Stimulated activated CD4-positive, alpha-beta T cell treated with anti-CD3 and anti-CD28 coated beads, Interleukin-2, amount 100 ng/mL, for 48 hours (primary cell): ENCODE data around the gene TMEM150B.

ENCODE experiments used
- DNase-seq, 2 donors: peaks; one replicate each; pipeline ENCODE4 v3.0.0-alpha.2; 2020

TMEM150B gene

GRCh38 chr19:55354698-55355212 is 29.6 kb upstream of the TMEM150B start, which contains the start of gene COX6B2:
Gene COX6B2, minus strand, starts transcription at chr19:55354719. Its CDS starts 198 bp downstream, at chr19:55354521.
- DNase-seq = no peak

GRCh38 chr19:55353803-55354697 is 28.9 kb upstream of the TMEM150B start:
- peak; percentile 43 to 61 for DNase-seq

GRCh38 chr19:55353356-55353802 is 28.2 kb upstream of the TMEM150B start:
- no peak for DNase-seq

- no peak for DNase-seq
Observed at GRCh38 chr19:55352549-55353145, 27.5 kb upstream of the TMEM150B start.

GRCh38 chr19:55352040-55352439 is 26.9 kb upstream of the TMEM150B start:
- DNase-seq = no peak

- no peak for DNase-seq
Observed at GRCh38 chr19:55350620-55351315, 25.6 kb upstream of the TMEM150B start.

- no peak for DNase-seq
Observed at GRCh38 chr19:55348317-55349034, 23.3 kb upstream of the TMEM150B start.

- DNase-seq = no peak
Observed at GRCh38 chr19:55347442-55348009, 22.4 kb upstream of the TMEM150B start.

- DNase-seq = no peak
Observed at GRCh38 chr19:55346725-55347441, 21.7 kb upstream of the TMEM150B start.

- no peak for DNase-seq
Observed at GRCh38 chr19:55345818-55346724, 20.9 kb upstream of the TMEM150B start.

- no peak for DNase-seq
Observed at GRCh38 chr19:55345101-55345817, 20.1 kb upstream of the TMEM150B start.

GRCh38 chr19:55344444-55344843 is 19.3 kb upstream of the TMEM150B start:
- DNase-seq = no peak

- DNase-seq = no peak
Observed at GRCh38 chr19:55341595-55342531, 16.7 kb upstream of the TMEM150B start.

GRCh38 chr19:55341171-55341588 is 16.0 kb upstream of the TMEM150B start:
- peak; percentile 60 to 64 for DNase-seq

GRCh38 chr19:55340784-55341147 is 15.6 kb upstream of the TMEM150B start:
- no peak for DNase-seq

- no peak for DNase-seq
Observed at GRCh38 chr19:55339889-55340783, 15.0 kb upstream of the TMEM150B start.

- DNase-seq = peak; percentile 100
Observed at GRCh38 chr19:55339105-55339888, 14.2 kb upstream of the TMEM150B start, which contains the start of gene KMT5C. Gene KMT5C, plus strand, starts transcription at chr19:55339876. Its CDS starts 2,061 bp downstream, at chr19:55341937.
